ENCODE measurements around the gene CMTM4.

Gene CMTM4

DNA sequence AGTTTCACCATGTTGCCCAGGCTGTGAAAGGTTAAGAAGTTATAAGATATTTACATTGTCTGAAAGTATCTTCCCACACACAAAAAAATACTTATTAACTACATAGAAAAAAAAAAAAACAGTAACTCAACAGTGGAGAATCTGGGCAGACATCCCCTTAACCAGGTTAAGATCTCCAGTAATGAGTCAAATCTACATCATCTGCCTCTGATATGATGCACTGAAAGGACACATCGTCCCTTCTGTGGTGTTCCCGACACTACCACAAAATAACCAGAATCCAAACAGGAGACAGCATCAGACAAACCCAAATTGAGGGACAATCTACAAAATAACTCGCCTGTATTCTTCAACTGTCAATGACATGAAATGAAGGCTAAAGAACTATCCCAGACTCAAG is 40.0 kb downstream of the CMTM4 start:
- peaks cover 48% of the 10 kb centered on the region for H3K79me2 ChIP-seq
- TF ChIP-seq, protein P1, sequence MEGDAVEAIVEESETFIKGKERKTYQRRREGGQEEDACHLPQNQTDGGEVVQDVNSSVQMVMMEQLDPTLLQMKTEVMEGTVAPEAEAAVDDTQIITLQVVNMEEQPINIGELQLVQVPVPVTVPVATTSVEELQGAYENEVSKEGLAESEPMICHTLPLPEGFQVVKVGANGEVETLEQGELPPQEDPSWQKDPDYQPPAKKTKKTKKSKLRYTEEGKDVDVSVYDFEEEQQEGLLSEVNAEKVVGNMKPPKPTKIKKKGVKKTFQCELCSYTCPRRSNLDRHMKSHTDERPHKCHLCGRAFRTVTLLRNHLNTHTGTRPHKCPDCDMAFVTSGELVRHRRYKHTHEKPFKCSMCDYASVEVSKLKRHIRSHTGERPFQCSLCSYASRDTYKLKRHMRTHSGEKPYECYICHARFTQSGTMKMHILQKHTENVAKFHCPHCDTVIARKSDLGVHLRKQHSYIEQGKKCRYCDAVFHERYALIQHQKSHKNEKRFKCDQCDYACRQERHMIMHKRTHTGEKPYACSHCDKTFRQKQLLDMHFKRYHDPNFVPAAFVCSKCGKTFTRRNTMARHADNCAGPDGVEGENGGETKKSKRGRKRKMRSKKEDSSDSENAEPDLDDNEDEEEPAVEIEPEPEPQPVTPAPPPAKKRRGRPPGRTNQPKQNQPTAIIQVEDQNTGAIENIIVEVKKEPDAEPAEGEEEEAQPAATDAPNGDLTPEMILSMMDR (IDR thresholded peaks at IDR 0.05), result no peak

DNA sequence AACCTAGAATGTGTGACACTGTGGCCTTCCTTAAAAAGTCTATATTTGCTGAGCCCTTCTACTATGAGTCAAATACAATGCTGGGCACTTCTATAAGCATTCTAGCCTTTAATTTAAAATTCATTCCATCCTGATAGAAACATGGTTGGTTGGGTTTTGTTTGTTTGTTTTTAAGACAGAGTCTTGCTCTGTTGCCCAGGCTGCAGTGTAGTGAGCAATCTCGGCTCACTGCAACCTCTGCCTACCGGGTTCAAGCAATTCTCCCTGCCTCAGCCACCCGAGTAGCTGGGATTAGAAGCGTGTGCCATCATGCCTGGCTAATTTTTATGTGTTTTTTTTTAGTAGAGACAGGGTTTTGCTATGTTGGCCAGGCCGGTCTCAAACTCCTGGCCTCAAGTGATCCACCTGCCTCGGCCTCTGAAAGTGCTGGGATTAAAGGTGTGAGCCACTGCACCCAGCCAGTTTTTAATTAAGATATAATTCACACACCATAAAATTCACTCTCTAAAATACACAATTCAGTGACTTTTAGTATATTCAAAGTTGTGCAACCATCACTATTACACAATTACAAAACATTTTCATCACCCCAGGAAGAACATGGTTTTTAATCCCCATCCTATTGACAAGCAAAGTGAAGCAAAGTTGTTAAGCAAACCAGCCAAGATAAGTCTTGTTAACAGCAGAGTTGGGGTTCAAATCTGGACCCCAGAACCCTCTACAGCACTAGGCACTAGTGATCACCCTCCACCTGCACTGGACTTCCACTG is 42.8 kb downstream of the CMTM4 start:
- Histone ChIP-seq H3K36me3 (ENCODE audit: control insufficient read depth, insufficient read depth, low read length) (no peaks in the 10 kb centered on the region), H3K27ac (no peak overlapping the region)
- TF ChIP-seq, protein P1 (IDR thresholded peaks at IDR 0.05), result no peak

More for the DNA sequence above, 40.0 kb downstream of the CMTM4 start:
- peaks cover 10% of the 10 kb centered on the region for H3K4me1 ChIP-seq
- H3K27ac ChIP-seq, result no peak overlapping the region
- no peak overlapping the region for H3K4me3 ChIP-seq (ENCODE audit: low read depth, low read length)
- no peak overlapping the region for H3K4me2 ChIP-seq (ENCODE audit: low read length)
- no peaks in the 10 kb centered on the region for H3K27me3 ChIP-seq (ENCODE audit: control insufficient read depth, insufficient read depth, low read length)
- H3K9me3 ChIP-seq (ENCODE audit: control insufficient read depth, low read length), result no peaks in the 10 kb centered on the region
- H3K9ac ChIP-seq, result no peak overlapping the region
- no peak overlapping the region for H2AFZ ChIP-seq
- H3K36me3 ChIP-seq (ENCODE audit: control insufficient read depth, insufficient read depth, low read length), result no peaks in the 10 kb centered on the region

DNA sequence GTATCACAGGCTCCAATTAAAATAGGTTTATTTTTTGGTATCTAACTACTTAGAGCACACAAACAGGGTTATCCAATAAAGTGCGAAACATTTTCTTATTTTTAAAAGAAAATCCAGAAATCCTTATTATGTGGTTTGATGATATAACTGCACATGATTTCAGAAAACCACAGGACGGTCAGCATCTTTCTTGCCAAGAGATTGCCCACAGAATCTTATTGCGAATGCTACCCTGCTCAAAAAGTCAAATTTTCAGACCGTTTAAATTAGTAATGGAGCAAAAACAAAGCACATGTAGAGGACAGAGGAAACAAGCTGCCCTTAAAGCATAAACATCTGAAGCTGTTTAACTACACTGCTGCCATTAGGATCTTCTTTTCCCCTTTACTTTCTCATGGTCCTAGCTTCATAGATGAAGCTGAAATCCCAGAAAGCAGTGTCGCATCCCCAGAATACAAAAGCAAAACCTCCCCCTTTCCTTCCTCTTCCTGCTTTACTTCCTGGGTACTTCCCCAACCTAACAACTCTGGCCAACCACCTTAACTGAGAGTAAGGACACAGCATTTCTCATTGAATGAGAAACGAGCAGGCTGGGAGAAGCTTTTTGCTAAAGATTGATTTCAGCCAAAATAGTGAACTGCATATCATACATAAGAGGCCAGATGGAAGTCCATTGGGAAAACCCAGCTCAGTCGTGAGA is 43.7 kb downstream of the CMTM4 start:
- peaks cover 64% of the 10 kb centered on the region for H3K79me2 ChIP-seq
- H3K4me1 ChIP-seq, result peaks cover 5% of the 10 kb centered on the region
- no peak overlapping the region for H2AFZ ChIP-seq
- no peak overlapping the region for H3K4me2 ChIP-seq (ENCODE audit: low read length)
- H3K27ac ChIP-seq, result no peak overlapping the region
- H3K9me3 ChIP-seq (ENCODE audit: control insufficient read depth, low read length), result no peaks in the 10 kb centered on the region
- no peak overlapping the region for H3K9ac ChIP-seq
- no peak overlapping the region for H3K4me3 ChIP-seq (ENCODE audit: low read depth, low read length)
- H3K27me3 ChIP-seq (ENCODE audit: control insufficient read depth, insufficient read depth, low read length), result no peaks in the 10 kb centered on the region
- TF ChIP-seq, protein P1 (IDR thresholded peaks at IDR 0.05), result no peak
- H3K36me3 ChIP-seq (ENCODE audit: control insufficient read depth, insufficient read depth, low read length), result no peaks in the 10 kb centered on the region

More for the DNA sequence above, 42.8 kb downstream of the CMTM4 start:
- Histone ChIP-seq H3K4me3 (ENCODE audit: low read depth, low read length) (no peak overlapping the region), H2AFZ (no peak overlapping the region), H3K9me3 (ENCODE audit: control insufficient read depth, low read length) (no peaks in the 10 kb centered on the region), H3K4me1 (peaks cover 5% of the 10 kb centered on the region), H3K27me3 (ENCODE audit: control insufficient read depth, insufficient read depth, low read length) (no peaks in the 10 kb centered on the region), H3K79me2 (peaks cover 65% of the 10 kb centered on the region), H3K4me2 (ENCODE audit: low read length) (no peak overlapping the region), H3K9ac (no peak overlapping the region)

DNA sequence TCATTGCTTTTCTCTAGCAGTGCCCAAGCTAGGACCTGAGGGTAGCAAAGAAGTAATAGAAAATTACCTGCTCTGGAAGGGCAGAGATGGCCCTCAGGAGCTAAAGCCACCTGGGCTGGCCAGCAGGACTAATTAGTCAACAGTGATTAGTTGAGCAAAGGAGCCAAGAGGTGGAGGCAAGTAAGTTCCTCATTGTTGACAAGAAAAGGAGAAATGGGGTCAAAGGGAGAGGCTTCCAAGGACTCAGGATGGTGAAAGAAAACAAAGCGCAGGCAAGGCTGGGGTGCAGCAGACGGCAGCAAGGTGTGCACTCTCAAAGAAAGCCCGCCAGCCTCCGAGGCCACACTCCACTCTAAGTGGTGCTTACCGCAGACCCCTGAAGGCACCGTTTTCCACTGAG is 44.6 kb downstream of the CMTM4 start:
- no peaks in the 10 kb centered on the region for H3K27me3 ChIP-seq (ENCODE audit: control insufficient read depth, insufficient read depth, low read length)
- H3K9me3 ChIP-seq (ENCODE audit: control insufficient read depth, low read length), result no peaks in the 10 kb centered on the region
- TF ChIP-seq, protein P1 (IDR thresholded peaks at IDR 0.05), result no peak
- H3K9ac ChIP-seq, result no peak overlapping the region
- H3K4me3 ChIP-seq (ENCODE audit: low read depth, low read length), result no peak overlapping the region
- H3K27ac ChIP-seq, result no peak overlapping the region
- peaks cover 5% of the 10 kb centered on the region for H3K4me1 ChIP-seq
- H3K4me2 ChIP-seq (ENCODE audit: low read length), result no peak overlapping the region
- H3K79me2 ChIP-seq, result peaks cover 58% of the 10 kb centered on the region
- H2AFZ ChIP-seq, result no peak overlapping the region
- no peaks in the 10 kb centered on the region for H3K36me3 ChIP-seq (ENCODE audit: control insufficient read depth, insufficient read depth, low read length)

Data from parathyroid adenoma (tissue), 2 donors.